Measurements from ENCODE around the gene NEK7.
A peak's percentile ranks its signal among the peaks of the same experiment; 100 is the strongest.
"Not testable (repeated sequence)": the region's sequence is repeated elsewhere in the genome, so short reads cannot be mapped to it uniquely, and the experiment has no call there.

Gene NEK7

DNA sequence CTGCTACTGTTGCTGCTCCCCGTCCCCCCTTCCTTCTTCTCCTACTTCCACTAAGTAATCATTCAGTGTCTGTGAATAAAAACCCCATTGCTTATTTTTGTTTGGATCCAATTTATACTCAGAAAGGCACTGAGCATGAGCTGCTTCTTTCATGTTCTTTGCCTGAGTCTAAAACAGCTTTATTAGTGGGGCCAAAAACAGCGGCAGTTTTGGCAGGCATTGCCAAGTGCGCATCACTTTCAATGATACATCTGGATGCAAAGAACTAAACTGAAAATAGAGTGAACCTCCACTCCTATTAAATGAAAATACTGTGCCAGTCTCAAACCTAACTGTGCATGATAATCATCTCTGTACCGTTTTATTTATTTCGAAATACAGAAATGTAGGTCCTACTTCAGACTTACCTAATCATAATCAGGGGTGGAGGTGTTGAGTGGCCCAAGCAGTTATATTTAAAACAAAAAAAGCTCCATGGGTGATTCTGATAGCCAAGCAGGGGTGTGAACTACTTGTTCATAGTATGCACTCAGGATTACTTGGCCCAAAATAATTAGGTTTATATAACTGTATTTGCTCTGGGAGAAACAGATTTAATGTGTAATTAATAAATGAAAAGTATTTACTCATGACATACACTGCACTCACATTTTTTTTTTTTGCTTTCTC is 48.4 kb downstream of the NEK7 start:
- DNase-seq (ENCODE audit: low read depth, low spot score) = no peak

DNA sequence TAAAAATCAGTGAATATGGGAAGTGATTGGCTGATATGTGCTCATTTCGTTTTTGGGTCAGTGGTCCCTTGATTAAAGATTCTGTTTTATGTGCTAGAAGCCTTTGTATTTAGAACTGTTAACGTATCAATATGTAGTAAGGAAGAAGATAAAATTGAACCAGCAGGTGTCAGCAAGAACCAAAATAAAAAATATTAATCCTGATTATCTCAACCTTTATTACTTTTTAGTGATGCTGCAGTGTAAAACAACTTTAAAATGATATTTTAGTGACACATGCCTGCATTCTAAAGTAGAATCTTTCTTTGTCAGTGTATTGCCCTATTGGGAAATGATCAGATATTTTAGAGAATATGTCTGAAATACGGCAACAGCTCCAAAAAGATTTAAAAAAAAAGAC is 49.5 kb downstream of the NEK7 start:
- no peak for DNase-seq (ENCODE audit: low read depth, low spot score)

DNA sequence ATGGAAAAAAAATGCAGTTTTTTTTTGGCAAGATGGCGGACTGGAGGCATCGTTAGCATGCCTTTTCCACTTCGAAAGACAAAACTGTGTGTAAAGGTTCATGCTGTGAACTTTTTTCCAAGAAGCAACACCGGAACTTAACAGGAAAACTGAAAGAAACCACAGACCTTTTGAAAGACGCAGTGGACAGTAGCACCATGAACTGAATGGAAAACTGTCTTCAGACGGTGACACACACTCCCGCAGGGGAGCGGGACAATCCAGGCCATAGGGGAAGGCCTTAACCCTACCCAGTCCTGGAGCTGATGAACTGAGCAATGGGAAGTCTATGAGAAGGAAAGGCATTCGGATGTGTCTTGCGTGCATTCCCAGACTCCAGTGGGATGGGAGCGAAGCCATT is 54.9 kb downstream of the NEK7 start:
- DNase-seq (ENCODE audit: low read depth, low spot score) = no peak

DNA sequence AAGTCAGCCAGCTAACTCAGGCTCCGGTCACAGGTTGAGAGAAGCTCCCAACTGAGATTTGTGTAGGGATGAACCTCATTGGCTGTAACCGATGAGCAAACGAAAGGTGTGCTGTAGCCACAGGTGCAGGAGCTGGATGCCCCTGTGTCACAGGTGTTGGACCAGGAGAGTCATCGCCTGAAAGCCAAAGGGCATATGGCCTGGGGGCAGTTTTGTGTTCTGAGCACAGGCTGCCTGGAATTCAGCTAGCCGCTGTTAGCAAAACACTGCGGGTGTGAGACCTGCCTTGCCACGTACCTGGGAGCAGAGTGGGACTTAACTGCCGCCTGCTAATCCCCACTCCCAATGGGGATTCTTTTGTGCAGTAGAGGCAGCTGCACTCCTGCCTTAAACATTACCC is 55.3 kb downstream of the NEK7 start:
- no peak for DNase-seq (ENCODE audit: low read depth, low spot score)

DNA sequence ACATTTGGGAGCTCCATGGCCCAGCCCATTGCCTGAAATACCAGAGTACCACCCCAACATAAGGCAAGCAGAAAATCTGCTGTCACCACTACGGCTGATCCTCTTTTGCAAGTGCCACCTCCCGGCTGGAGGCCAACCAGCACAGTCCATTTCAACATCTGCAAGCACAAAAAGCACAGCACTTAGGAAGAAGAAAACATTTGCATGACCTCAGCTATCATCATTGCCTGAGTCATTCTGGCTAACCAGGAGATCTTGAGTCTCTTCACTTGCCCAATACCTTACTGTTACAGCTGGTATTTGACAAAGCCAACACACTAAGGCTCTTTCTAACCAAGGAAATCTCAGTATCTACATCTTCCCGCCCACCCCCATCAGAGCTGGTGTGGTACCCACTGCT is 55.9 kb downstream of the NEK7 start:
- DNase-seq (ENCODE audit: low read depth, low spot score) = peak; percentile 20

DNA sequence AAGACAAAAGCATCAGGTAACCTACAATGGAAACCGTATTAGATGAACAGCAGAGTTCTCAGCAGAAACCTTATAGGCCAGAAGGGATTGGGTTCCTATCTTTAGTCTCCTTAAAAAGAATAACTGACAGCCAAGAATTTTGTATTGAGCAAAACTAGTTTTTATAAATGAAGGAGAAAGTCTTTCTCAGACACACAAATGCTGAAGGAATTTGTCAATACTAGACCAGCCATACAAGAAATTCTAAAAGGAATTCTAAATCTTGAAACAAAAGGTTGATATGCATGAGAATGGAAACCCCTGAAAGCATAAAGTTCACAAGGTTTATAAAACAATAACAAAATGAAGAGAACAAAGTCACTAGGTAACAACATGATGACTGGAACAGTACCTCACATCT is 58.1 kb downstream of the NEK7 start:
- DNase-seq (ENCODE audit: low read depth, low spot score) = no peak

DNA sequence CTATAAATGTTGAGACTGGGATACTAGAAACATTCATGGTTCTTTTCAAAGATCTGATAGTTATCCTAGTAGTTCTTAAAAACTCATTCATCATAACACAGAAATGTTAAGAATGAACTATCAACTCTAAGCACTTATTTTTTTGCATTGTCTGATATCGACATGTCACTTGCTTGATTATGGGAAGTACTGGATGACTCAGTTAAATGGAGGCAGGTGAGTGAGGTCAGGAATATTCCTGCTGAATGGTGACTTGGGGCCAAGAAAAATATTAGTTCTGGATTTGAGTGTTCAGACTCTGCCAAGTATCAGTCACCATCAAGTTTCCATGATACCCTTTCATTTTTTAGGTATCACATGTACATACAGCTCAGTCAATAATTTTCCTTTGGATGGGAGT is 63.6 kb downstream of the NEK7 start:
- DNase-seq (ENCODE audit: low read depth, low spot score) = peak; percentile 72

DNA sequence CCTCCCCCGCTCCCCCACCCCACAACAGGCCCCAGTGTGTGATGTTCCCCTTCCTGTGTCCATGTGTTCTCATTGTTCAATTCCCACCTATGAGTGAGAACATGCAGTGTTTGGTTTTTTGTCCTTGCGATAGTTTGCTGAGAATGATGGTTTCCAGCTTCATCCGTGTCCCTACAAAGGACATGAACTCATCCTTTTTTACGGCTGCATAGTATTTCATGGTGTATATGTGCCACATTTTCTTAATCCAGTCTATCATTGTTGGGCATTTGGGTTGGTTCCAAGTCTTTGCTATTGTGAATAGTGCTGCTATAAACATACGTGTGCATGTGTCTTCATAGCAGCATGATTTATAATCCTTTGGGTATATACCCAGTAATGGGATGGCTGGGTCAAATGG is 70.2 kb downstream of the NEK7 start:
- not testable (repeated sequence) for DNase-seq (ENCODE audit: low read depth, low spot score)

DNA sequence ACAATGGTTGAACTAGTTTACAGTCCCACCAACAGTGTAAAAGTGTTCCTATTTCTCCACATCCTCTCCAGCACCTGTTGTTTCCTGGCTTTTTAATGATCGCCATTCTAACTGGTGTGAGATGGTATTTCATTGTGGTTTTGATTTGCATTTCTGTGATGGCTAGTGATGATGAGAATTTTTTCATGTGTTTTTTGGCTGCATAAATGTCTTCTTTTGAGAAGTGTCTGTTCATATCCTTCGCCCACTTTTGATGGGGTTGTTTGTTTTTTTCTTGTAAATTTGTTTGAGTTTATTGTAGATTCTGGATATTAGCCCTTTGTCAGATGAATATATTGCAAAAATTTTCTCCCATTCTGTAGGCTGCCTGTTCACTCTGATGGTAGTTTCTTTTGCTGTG is 70.7 kb downstream of the NEK7 start:
- DNase-seq (ENCODE audit: low read depth, low spot score) = not testable (repeated sequence)

DNA sequence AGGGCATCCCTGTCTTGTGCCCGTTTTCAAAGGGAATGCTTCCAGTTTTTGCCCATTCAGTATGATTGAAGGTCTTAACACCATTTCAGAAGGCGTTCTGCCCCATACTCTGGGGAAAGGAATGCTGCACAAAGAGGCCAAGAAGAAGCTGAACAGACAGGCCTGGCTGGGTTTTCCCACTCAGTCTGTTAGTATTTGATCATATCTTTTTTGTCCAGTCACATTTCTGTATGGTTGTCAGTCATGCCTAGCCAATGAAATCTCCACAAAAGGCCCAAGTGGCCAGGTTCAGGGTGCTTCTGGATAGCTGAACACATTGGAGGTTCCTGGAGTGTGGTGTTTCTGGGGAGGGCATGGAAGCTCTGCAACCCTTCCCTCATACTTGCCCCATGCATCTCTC is 72.1 kb downstream of the NEK7 start:
- no peak for DNase-seq (ENCODE audit: low read depth, low spot score)

DNA sequence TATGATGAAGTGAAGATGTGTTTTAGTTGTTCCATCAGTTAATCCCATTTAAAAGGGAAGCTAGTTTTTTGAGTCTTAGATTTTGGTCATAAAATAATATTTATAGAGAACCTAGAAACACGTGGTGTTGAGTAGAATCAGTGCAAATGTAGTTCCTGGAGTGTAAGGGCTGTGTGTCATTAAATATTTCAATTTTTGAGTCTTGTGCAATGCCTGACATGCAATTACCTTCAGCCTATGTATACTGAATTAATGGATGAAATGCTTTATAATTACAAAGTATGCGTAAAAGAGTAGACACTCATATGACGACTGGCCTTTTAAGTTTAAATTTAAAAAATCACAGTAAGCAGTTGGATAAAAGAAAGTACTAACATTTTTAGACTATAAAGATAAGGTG is 75.0 kb downstream of the NEK7 start:
- no peak for DNase-seq (ENCODE audit: low read depth, low spot score)

DNA sequence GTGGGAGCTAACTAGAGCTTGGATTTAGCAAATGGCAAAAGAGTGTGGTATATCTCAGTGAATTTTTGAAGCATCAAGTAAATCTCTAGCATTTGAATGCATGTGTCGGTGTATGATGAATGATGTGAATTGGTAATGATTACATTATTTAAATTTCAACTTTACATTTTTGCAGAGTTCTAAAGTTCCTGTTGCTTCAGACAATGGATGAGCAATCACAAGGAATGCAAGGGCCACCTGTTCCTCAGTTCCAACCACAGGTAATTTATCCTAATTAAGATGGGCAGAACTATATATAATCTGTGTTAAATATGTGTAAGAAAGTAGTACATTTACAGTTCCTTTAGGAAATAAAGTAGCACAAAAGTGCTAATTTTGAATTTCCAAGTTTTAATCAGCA is 75.6 kb downstream of the NEK7 start:
- no peak for DNase-seq (ENCODE audit: low read depth, low spot score)

DNA sequence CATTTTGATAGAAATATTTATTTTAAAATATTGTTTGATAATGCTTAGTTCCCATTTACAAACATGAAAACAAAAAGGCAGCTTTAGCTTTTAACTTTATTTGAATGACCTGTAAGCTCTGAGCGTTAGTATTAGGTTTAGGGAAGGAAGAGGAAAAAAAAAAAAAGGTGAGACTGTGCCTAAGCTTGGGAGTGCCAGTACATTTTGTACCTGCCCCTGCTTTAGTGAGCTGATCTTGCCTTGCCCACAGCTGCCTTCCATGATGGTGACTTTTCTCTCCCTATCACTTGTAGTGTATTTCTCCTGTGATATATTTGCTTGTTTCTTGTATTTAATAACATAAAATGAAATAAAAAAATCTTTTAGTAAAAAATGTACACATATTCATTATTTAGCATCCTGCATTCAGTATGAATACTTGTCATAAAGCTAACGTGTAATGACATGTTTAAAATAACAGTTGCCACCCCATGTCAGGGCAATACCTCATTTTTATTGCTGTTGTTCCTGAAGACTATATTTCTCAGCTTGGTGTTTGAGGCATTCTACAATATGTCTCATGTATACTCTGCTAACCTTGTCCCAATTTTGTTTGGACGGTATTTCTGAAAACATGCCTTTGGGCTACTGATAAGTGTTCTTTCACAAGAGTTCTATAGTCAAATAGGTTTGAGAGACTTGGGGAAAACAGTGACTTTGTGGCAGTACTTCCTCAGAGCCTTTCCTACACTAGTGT is 76.3 kb downstream of the NEK7 start:
- DNase-seq (ENCODE audit: low read depth, low spot score) = no peak

DNA sequence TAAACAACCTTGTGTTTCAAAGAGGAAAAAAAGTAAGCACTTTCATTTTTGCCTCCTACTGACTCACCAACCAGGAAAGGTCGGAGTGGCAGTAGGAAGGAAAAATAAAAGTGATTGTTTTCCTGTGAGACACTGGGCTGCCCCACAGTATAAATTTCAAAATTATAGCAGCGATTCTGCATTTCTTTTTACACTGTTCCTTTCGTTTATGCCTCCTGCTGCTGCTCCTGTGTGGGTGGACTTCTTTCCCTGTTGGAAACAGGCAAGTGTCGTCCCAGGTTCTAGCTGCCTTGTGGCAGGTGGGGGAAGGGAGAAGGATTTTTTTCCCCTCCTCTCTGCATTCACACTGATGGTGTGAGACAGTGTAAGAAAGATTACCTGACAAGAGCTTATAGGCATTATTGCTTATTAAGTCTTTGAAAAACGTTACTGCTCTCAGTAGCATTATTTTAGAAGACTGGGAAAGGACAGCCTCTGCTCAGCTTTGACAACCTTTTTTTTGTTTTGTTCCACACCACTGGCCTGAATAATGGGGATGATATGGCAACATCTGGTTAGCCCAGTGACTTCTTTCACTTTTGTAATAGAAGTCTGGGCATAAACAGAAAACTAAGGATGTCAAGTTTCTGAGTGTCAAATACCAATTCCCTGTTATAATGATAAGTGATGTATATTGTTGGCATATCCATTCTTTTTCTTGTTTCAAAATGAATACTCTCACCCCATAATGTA is 77.9 kb downstream of the NEK7 start:
- DNase-seq (ENCODE audit: low read depth, low spot score) = peak; percentile 46

DNA sequence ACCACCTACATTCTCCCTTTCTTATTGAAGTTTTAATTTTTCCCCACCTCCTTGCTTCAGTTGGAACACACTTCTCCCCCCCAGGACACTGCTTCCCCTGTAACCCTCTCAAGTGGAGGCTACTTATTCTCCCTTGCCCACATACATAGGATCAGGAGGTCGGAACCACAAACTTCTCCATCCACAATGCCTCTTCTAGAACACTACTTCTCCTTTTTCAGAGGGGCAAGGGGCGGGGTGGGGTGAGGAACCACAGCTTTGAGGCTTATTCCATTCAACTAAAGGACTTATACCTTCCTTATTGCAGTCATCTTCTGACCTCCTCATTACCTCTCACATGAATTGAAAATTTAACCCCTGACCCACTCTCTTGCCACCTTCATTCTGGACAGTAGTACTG is 81.3 kb downstream of the NEK7 start:
- no peak for DNase-seq (ENCODE audit: low read depth, low spot score)

DNA sequence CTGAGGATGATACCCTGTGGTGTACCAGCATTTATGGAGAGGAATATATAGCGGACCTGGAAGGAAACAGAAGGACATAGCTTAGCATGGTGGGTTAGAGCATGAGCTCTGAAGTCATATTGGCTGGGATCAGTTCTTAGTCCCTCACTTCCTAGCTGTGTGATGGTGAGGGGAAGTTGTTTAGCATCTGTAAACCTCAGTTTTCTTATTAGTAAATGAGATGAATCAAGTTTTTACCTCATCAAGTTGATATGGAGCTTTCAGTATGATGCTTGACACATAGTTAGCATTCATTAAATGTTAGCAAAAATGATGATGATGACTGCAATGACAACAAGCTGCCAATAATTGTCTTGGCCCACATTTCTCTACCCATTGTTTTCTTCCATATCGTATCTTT is 84.8 kb downstream of the NEK7 start:
- DNase-seq (ENCODE audit: low read depth, low spot score) = no peak

DNA sequence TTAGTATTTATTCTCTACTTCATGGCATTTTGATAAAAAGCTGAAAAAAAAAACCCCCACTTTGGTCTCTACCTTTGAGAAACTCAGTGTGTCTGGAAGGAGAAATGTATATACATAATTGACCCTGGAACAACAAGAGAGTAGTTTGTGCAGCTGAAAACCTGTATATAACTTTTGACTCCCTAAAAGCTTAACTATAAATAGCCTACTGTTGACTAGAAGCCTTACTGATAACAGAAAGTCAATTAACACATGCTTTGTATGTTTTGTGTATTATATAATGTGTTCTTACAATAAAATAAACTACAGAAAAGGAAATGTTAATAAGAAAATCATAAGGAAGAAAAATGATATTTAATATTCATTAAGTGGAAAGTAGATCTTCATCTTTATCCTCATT is 88.0 kb downstream of the NEK7 start:
- no peak for DNase-seq (ENCODE audit: low read depth, low spot score)

DNA sequence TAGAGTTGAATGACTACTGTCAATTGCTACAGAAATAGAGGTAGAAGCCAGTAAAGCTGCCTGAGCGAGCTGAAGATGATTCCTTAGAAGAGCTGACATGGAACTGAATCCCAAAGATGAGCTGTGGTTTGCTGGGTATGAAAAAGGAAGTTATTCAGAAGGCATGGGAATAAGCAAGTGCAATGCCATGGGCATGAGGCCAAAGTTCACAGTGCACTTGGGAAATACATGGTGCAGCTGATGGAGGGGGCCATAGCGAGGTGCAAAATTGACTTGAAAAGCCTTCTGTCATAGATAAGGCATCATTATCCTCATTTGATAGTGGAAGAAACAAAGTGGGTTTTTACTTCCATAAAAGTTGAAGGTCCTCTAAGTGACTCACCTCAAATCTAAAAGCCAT is 88.6 kb downstream of the NEK7 start:
- DNase-seq (ENCODE audit: low read depth, low spot score) = no peak

DNA sequence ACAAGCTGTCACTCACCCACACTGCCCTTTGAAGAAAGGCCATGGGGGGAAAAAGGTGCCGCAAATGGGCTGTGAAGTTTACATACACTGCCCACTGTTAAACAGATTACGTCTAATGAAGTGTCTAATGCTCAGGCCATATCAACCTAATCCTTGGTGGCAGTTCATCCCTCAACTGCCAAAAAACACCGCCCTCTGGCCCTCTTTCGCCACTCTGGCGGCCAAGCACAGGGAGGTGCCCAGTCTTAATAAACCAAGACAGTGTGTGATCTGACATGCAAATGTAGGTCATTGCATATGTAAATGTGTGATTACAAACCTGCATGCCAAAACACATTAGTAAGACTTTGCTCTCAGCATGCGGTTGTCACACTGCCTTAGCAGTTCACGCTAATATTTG is 89.5 kb downstream of the NEK7 start:
- DNase-seq (ENCODE audit: low read depth, low spot score) = peak; percentile 22

DNA sequence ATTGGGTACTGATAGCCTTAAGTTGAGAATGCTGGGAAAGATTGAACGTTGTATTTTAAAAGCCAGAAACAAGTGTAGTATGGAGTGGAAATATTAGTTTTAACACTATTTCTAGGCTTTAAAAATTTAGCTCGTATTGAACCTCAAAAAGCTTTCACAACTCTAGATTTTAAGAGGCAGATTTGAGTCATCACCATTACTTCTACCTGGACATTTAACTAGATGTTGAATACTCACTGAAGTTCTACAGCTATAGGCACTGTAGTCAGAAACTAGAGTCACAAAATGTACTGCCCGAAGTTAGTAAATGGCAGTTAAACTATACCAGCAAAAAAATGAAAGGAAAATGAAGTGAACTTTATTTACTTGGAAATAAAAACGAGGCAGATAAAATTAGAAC is 96.5 kb downstream of the NEK7 start:
- no peak for DNase-seq (ENCODE audit: low read depth, low spot score)

DNA sequence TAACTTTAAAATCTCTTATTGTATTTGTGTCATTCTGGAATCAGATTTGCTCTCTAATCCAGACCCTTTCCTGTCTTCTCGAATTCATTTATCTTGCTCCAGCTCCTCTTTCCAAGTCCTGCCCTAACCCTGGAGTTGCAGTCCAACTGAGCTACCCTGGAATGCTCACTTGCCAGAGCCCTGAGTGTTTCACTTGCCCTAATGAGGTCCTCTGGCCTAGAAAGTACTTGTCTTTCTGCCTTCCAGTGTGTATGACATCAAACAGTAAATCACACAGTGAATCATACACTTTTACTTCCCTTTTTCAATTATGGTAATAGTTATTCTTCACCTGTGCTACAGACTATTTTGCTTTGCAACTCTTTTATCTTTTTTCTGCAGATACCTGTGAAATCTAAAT is 96.9 kb downstream of the NEK7 start:
- peak; percentile 53 for DNase-seq (ENCODE audit: low read depth, low spot score)

DNA sequence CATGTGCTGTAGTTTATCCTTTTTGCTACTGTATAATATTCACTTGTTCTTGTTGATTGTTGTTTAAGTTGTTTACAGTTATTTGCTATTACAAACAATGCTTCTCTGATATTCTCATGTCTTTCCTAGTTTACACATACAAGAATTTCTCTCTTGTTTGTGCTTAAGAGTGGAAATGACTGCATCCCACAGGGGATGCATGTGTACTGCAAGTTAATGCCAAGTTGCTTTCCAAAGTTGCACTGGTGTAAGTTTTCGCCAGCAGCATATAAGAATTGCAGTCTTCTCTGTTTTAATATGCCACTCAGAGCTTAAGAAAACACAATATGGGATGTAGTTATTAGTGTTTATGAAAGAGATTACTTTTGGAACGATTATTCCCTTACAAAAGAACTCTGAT is 97.7 kb downstream of the NEK7 start:
- no peak for DNase-seq (ENCODE audit: low read depth, low spot score)

DNA sequence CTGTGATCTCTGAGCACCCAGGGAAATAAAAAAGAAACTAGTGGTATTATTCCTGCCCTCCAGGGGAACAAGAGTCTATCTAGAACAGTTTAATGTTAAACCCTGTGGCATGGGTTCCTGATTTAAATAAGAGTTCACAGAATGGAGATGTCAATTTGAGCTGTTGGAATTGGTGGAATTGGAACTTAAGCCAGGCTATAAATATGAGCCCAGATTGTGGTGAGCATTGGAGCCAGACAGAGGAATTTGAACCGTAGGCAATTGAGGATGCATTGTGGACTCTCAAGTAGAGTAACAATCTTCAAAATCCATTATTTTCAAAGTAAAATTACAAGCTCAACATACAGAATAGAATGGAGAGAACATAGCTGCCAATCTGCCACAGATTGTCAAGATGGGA is 98.2 kb downstream of the NEK7 start:
- DNase-seq (ENCODE audit: low read depth, low spot score) = peak; percentile 51
